HepG2 (cell line): ENCODE measurements around the gene RUVBL2. TPM values are rescaled to one million over a fixed set of nuclear protein-coding genes. Genes with fewer than 3 reads are reported as not detected.
"Not testable (repeated sequence)": the region's sequence is repeated elsewhere in the genome, so short reads cannot be mapped to it uniquely, and the experiment has no call there.

Experiments used
- ATAC-seq: fragments of 200-7000 bp; cut with Tn5 transposase; 3 replicates; pipeline ENCODE4 v1.9.1; 2020; ENCODE audit warnings: mild to moderate bottlenecking, moderate library complexity
- BruUV-seq: library from RNA; stranded (reverse); fragments of 400-500 nt; replicated peaks from 2 replicates; lab custom pipeline; 2021; lab: Mats Ljungman, UMichigan
- CTCF ChIA-PET: fragments of 300-600 bp; formaldehyde crosslinking; extraction: SDS; loops from one replicate; lab custom pipeline; 2021; ENCODE audit warnings: low total read pairs, inconsistent platforms, low intra/inter-chr PET ratio; lab: Yijun Ruan, JAX
- POLR2A ChIA-PET: fragments of 350-600 bp; sonication (Branson Sonifier 250); formaldehyde crosslinking; loops from one replicate; lab custom pipeline; 2020; ENCODE audit warnings: antibody characterized with exemption, inconsistent platforms; lab: Yijun Ruan, JAX
- DNase-seq: peaks from one replicate; pipeline ENCODE4 v3.0.0-alpha.2; 2015; ENCODE audit warnings: low spot score
- FAIRE-seq: peaks from 3 replicates; lab custom pipeline; 2011; peaks lifted over from hg19 to GRCh38; lab: Jason Lieb, UNC
- H2AFZ ChIP-seq: one replicate; pipeline ENCODE4 v1.6.1; 2011; ENCODE audit warnings: low read length, inconsistent platforms
- H3K27ac ChIP-seq: fragments of 300-600 bp; 3 replicates; pipeline ENCODE4 v1.8.0; 2011; ENCODE audit warnings: mixed run types, mild to moderate bottlenecking, mixed read lengths, low read length, inconsistent platforms; ENCODE audit not compliant: insufficient read depth; ENCODE audit errors: extremely low read length
- H3K27me3 ChIP-seq, 2 experiments: fragments of 200-600 bp in 1 of 2; 2 replicates in 1 of 2; 3 replicates in 1 of 2; pipeline versions ENCODE4 v1.6.0 to v1.8.0; 2011; ENCODE audit warnings: low read length in 2 of 2, mild to moderate bottlenecking in 2 of 2, moderate library complexity in 2 of 2, inconsistent platforms in 1 of 2; ENCODE audit not compliant: insufficient read depth in 2 of 2, control insufficient read depth in 1 of 2
- H3K36me3 ChIP-seq, 2 experiments: fragments of 200-600 bp in 1 of 2; replicated peaks in 1 of 2; 2 replicates in 1 of 2; 3 replicates in 1 of 2; pipeline versions ENCODE4 v1.5.1 to v1.8.0; 2011; ENCODE audit warnings: low read length in 2 of 2, inconsistent platforms in 1 of 2; ENCODE audit not compliant: insufficient read depth in 2 of 2, control insufficient read depth in 1 of 2
- H3K4me1 ChIP-seq: 2 replicates; pipeline ENCODE4 v1.5.1; 2012; ENCODE audit warnings: low read length, inconsistent platforms; ENCODE audit not compliant: insufficient read depth
- H3K4me2 ChIP-seq: 2 replicates; pipeline ENCODE4 v1.6.0; 2011; ENCODE audit warnings: low read depth, low read length, inconsistent platforms
- H3K4me3 ChIP-seq, 3 experiments: fragments of 200-600 bp in 1 of 3; sonication (generic), shearing (Covaris generic) in 1 of 3; replicated peaks in 1 of 3; 2 replicates each; pipeline ENCODE4 v1.5.1; 2011 to 2016; ENCODE audit warnings: low read length in 3 of 3, inconsistent platforms in 2 of 3, low read depth in 2 of 3, mild to moderate bottlenecking in 2 of 3, control low read depth in 1 of 3, mixed read lengths in 1 of 3; ENCODE audit not compliant: insufficient read depth in 1 of 3
- H3K79me2 ChIP-seq: one replicate; pipeline ENCODE4 v1.6.1; 2011; ENCODE audit warnings: low read length, inconsistent platforms; ENCODE audit not compliant: insufficient read depth
- H3K9ac ChIP-seq: 2 replicates; pipeline ENCODE4 v1.6.0; 2011; ENCODE audit warnings: mild to moderate bottlenecking, low read depth, low read length, inconsistent platforms; ENCODE audit not compliant: insufficient read depth
- H3K9me3 ChIP-seq: 2 replicates; pipeline ENCODE4 v1.5.1; 2012; ENCODE audit warnings: mild to moderate bottlenecking, low read length
- H4K20me1 ChIP-seq: 2 replicates; pipeline ENCODE4 v1.6.0; 2011; ENCODE audit warnings: inconsistent platforms, mild to moderate bottlenecking, low read length, moderate library complexity; ENCODE audit not compliant: insufficient read depth
- CBX5 ChIP-seq: sonication (generic); formaldehyde crosslinking; IDR thresholded peaks from 2 replicates; pipeline ENCODE4 v1.4.0; 2020; ENCODE audit warnings: missing genetic modification reagents, borderline replicate concordance
- DR1 ChIP-seq: sonication (generic); formaldehyde crosslinking; IDR thresholded peaks from 2 replicates; pipeline ENCODE4 v1.8.0; 2021; ENCODE audit warnings: mild to moderate bottlenecking, missing genetic modification reagents, inconsistent platforms
- HMGA1 ChIP-seq: sonication (generic); formaldehyde crosslinking; conservative IDR thresholded peaks from 2 replicates; pipeline ENCODE4 v1.4.0; 2020; ENCODE audit warnings: missing genetic modification reagents
- HNRNPK ChIP-seq: fragments of 200-400 bp; formaldehyde crosslinking; IDR thresholded peaks from 2 replicates; pipeline ENCODE4 v1.6.1; 2018; ENCODE audit warnings: low read length, low read depth, moderate library complexity, mild to moderate bottlenecking; ENCODE audit not compliant: poor library complexity, severe bottlenecking
- KDM1A ChIP-seq: IDR thresholded peaks from 2 replicates; pipeline ENCODE4 v1.6.1; 2016; ENCODE audit warnings: missing compliant biosample characterization
- NR2F2 ChIP-seq: IDR thresholded peaks from 2 replicates; pipeline ENCODE4 v1.6.1; 2012; ENCODE audit warnings: low read depth, inconsistent platforms, borderline replicate concordance
- ZKSCAN1 ChIP-seq: fragments of 150-350 bp; IDR thresholded peaks from 2 replicates; pipeline ENCODE4 v1.6.1; 2014; ENCODE audit warnings: low read length
- ZMYM2 ChIP-seq: sonication (generic); formaldehyde crosslinking; IDR thresholded peaks from 2 replicates; pipeline ENCODE4 v1.8.0; 2022; ENCODE audit warnings: mild to moderate bottlenecking, missing genetic modification reagents
- WGBS: methylation state at CpG from one replicate; pipeline ENCODE4 v1.1.6; 2017; ENCODE audit warnings: low lambda C conversion rate; 5-methylcytosine and 5-hydroxymethylcytosine counted together
- in situ Hi-C: cut with HindIII; loops from 2 replicates; pipeline ENCODE4 v1.10.0; 2017; ENCODE audit warnings: low pct_unique_long_range_greater_than_20kb; ENCODE audit not compliant: extremely low pct_ligation_motif_present
- intact Hi-C: fragments of 100-400 bp; cut with micrococcal nuclease; formaldehyde crosslinking; loops from one replicate; pipeline ENCODE4 v1.10.0; 2022; ENCODE audit not compliant: unreplicated experiment
- polyA plus RNA-seq, 8 experiments: library from polyadenylated mRNA; depleted of rRNA in 3 of 8; stranded (reverse) in 7 of 8; unstranded in 1 of 8; fragments of >200 nt; fragmentation: Illumina TruSeq in 4 of 8; extraction: Trizol in 4 of 8; gene quantifications; 2 replicates each; pipeline versions ENCODE4 v1.2.1 to v1.2.3, GENCODE V29; 2011 to 2016; ENCODE audit warnings: low read depth in 4 of 8, missing spikeins in 1 of 8, mixed read lengths in 1 of 8; ENCODE audit not compliant: insufficient read depth in 1 of 8
- total RNA-seq, 5 experiments: library from RNA; depleted of rRNA; stranded (reverse); fragments of >200 nt; fragmentation: Illumina TruSeq; extraction: Trizol; gene quantifications; 2 replicates each; pipeline ENCODE4 v1.2.3, GENCODE V29; 2016; ENCODE audit warnings: low read depth in 1 of 5
- TF ChIP-seq, protein P1 (sequence below): sonication (generic); formaldehyde crosslinking; conservative IDR thresholded peaks from 2 replicates; pipeline ENCODE4 v1.8.1; 2023; ENCODE audit warnings: missing genetic modification reagents
- TF ChIP-seq, protein P2 (sequence below): sonication (generic); formaldehyde crosslinking; conservative IDR thresholded peaks from 2 replicates; pipeline ENCODE4 v1.8.0; 2022; ENCODE audit warnings: mild to moderate bottlenecking, moderate library complexity, missing genetic modification reagents

RUVBL2 gene
- total and polyA plus RNA-seq, 2 of the 13 experiments (the other 11 are each of a cell fraction or from before 2014, with no cell fraction given): 120 to 122 TPM

DNA sequence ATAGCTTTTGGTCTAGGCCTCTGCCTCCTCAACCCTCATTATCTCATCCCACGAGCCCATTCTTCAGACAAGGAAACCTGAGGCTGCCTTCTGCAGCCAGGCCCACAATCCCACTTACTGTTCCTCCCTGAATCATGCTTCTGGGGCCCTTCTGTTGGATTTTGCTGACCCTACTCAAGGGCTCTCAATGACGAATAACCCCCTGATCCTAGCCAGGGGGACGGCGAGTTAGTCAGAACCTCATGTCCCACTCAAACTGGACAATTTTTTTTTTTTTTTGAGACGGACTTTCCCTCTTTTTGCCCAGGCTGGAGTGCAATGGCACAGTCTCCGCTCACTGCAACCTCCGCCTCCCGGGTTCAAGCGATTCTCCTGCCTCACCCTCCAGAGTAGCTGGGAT, 28.4 kb downstream of the RUVBL2 start:
- BruUV-seq: no TSS peak
- H3K9ac ChIP-seq: no peak overlapping the region
- no peak overlapping the region for H3K27ac ChIP-seq
- ChIA-PET CTCF (no interaction called here), POLR2A (no interaction called here)
- no peaks in the 10 kb centered on the region for H4K20me1 ChIP-seq
- H3K36me3 ChIP-seq: no peaks in the 10 kb centered on the region
- H3K4me1 ChIP-seq: peaks cover 27% of the 10 kb centered on the region
- no peak for FAIRE-seq
- H3K4me3 ChIP-seq: no peak overlapping the region
- H2AFZ ChIP-seq: no peak overlapping the region
- intact Hi-C loops (no loop called here), in situ Hi-C loops (no loop called here)
- H3K4me2 ChIP-seq: no peak overlapping the region
- ATAC-seq: no peak
- no peaks in the 10 kb centered on the region for H3K79me2 ChIP-seq
- DNase-seq: no peak
- WGBS: 43% methylated on average over 9 of the region's 9 CpGs
- peaks cover 0 to 25% of the 10 kb centered on the region in 2 experiments; a peak in 3 of 5 replicates for H3K27me3 ChIP-seq
- H3K9me3 ChIP-seq: no peaks in the 10 kb centered on the region
- no peak for TF ChIP-seq NR2F2
- TF ChIP-seq, protein P1, sequence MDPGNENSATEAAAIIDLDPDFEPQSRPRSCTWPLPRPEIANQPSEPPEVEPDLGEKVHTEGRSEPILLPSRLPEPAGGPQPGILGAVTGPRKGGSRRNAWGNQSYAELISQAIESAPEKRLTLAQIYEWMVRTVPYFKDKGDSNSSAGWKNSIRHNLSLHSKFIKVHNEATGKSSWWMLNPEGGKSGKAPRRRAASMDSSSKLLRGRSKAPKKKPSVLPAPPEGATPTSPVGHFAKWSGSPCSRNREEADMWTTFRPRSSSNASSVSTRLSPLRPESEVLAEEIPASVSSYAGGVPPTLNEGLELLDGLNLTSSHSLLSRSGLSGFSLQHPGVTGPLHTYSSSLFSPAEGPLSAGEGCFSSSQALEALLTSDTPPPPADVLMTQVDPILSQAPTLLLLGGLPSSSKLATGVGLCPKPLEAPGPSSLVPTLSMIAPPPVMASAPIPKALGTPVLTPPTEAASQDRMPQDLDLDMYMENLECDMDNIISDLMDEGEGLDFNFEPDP (CRISPR knock-in tag): no peak
- TF ChIP-seq HMGA1 (CRISPR knock-in tag): no peak
- TF ChIP-seq HNRNPK: no peak
- no peak for TF ChIP-seq ZMYM2 (CRISPR knock-in tag)
- no peak for TF ChIP-seq CBX5 (CRISPR knock-in tag)
- no peak for TF ChIP-seq ZKSCAN1
- TF ChIP-seq KDM1A (CRISPR knock-in tag): no peak
- TF ChIP-seq DR1 (CRISPR knock-in tag): no peak
- TF ChIP-seq, protein P2, sequence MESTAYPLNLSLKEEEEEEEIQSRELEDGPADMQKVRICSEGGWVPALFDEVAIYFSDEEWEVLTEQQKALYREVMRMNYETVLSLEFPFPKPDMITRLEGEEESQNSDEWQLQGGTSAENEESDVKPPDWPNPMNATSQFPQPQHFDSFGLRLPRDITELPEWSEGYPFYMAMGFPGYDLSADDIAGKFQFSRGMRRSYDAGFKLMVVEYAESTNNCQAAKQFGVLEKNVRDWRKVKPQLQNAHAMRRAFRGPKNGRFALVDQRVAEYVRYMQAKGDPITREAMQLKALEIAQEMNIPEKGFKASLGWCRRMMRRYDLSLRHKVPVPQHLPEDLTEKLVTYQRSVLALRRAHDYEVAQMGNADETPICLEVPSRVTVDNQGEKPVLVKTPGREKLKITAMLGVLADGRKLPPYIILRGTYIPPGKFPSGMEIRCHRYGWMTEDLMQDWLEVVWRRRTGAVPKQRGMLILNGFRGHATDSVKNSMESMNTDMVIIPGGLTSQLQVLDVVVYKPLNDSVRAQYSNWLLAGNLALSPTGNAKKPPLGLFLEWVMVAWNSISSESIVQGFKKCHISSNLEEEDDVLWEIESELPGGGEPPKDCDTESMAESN: no peak

DNA sequence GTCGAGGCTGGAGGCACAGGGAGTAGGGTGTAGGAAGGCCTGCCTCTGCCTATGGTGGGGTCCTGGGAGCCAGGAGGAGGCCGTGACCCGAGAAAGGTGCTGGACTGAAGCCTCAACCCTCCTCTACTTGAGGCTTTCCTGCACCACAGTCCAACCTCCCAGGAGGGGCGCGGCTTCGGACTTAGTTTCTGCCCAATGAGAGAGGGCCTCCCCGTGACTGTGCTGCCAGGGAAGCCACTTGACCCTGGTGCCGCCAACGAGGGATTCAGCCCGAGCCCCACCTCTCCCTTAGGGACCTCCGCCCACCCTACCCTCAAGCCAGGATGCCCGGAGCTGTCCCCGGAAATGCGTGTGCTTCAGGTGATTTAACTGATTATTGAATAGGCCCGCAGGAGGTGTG, 30.5 kb downstream of the RUVBL2 start, which contains the start of gene CGB3:
TSS of gene CGB3 (minus strand) at position 101 of the 400 bp plus-strand sequence. CDS start 362 bp downstream, outside the sequence.
- DNase-seq, H3K9ac ChIP-seq, BruUV-seq, CTCF ChIA-PET, H3K27ac ChIP-seq, H4K20me1 ChIP-seq, ATAC-seq, H3K9me3 ChIP-seq, in situ Hi-C loops, FAIRE-seq, H3K4me3 ChIP-seq, H3K79me2 ChIP-seq, H2AFZ ChIP-seq, H3K36me3 ChIP-seq, intact Hi-C loops, H3K4me2 ChIP-seq, POLR2A ChIA-PET: not testable (repeated sequence)
- WGBS: no CpG with 5 or more reads among the region's 15 CpGs
- Histone ChIP-seq H3K27me3 (peaks cover 0 to 23% of the 10 kb centered on the region in 2 experiments; a peak in 3 of 5 replicates), H3K4me1 (peaks cover 12% of the 10 kb centered on the region)

DNA sequence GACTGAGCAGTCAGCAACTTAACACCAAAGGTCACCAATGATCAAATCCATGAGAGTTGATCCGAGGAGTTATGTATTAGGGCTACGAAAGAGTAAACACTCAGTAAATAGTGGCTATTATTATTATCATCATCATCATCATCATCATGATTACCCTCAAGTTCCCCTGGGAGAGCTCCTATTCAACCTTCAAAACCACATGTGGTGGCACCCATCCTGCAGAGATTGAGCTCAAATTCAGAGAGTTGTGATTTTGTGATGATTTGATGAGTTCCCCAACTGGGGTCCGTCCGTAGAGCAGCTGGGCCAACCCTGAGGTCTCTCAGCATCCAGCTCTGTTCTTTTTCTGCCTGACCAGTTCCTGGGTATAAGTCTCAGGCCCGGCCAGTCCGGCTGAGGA, 31.4 kb downstream of the RUVBL2 start:
- H2AFZ ChIP-seq, H3K36me3 ChIP-seq, H4K20me1 ChIP-seq, ATAC-seq, POLR2A ChIA-PET, H3K4me3 ChIP-seq, H3K27ac ChIP-seq, CTCF ChIA-PET, H3K4me2 ChIP-seq, BruUV-seq, H3K79me2 ChIP-seq, in situ Hi-C loops, FAIRE-seq, DNase-seq, intact Hi-C loops, H3K9me3 ChIP-seq, H3K9ac ChIP-seq: not testable (repeated sequence)
- Histone ChIP-seq H3K27me3 (peaks cover 0 to 21% of the 10 kb centered on the region in 2 experiments; a peak in 3 of 5 replicates), H3K4me1 (peaks cover 10% of the 10 kb centered on the region; the same call in 1 of the 2 replicates)
- 50% methylated on average over 2 of the region's 6 CpGs for WGBS
